Subcutaneous abdominal adipose tissue (tissue), 5 donors: Measurements from ENCODE around the gene ZNF618.

ENCODE experiments used
- H3K27ac ChIP-seq: one replicate; pipeline ENCODE4 v1.7.0; 2013; ENCODE audit warnings: low read depth, mild to moderate bottlenecking, inconsistent platforms, low read length, moderate library complexity
- H3K27me3 ChIP-seq, 5 donors: one replicate each; pipeline ENCODE4 v1.7.0; 2013; ENCODE audit warnings: low read length in 5 of 5, inconsistent platforms in 1 of 5; ENCODE audit not compliant: control insufficient read depth in 5 of 5, insufficient read depth in 4 of 5
- H3K36me3 ChIP-seq, 5 donors: one replicate each; pipeline ENCODE4 v1.7.0; 2013; ENCODE audit warnings: low read length in 5 of 5; ENCODE audit not compliant: control insufficient read depth in 5 of 5, insufficient read depth in 5 of 5
- H3K4me1 ChIP-seq, 5 donors: one replicate each; pipeline ENCODE4 v1.7.0; 2013; ENCODE audit warnings: low read length in 5 of 5, mild to moderate bottlenecking in 3 of 5, moderate library complexity in 1 of 5; ENCODE audit not compliant: control insufficient read depth in 5 of 5, insufficient read depth in 5 of 5
- H3K4me3 ChIP-seq, 5 donors: one replicate each; pipeline ENCODE4 v1.7.0; 2013; ENCODE audit warnings: low read length in 5 of 5, low read depth in 1 of 5
- H3K9ac ChIP-seq, 5 donors: one replicate each; pipeline ENCODE4 v1.7.0; 2013; ENCODE audit warnings: low read length in 5 of 5, mild to moderate bottlenecking in 4 of 5, moderate library complexity in 3 of 5
- H3K9me3 ChIP-seq, 5 donors: one replicate each; pipeline ENCODE4 v1.7.0; 2013; ENCODE audit warnings: low read length in 5 of 5; ENCODE audit not compliant: control insufficient read depth in 5 of 5
- donor health status: healthy.
- donor health status: healthy.
- donor health status: healthy.
- donor health status: healthy.
- donor health status: healthy.

ZNF618 gene

GRCh38 chr9:113892861-113893491 lies 16.9 kb downstream of the ZNF618 start:
- Histone ChIP-seq H3K4me1 (peaks cover 0 to 9% (median 9%) of the 10 kb centered on the region in 5 donors), H3K4me3 (no peak overlapping the region), H3K9me3 (peaks cover 0 to 6% (median 0%) of the 10 kb centered on the region in 5 donors), H3K27me3 (no peaks in the 10 kb centered on the region), H3K36me3 (peaks cover 0 to 6% (median 0%) of the 10 kb centered on the region in 5 donors), H3K27ac (no peak overlapping the region), H3K9ac (no peak overlapping the region)

GRCh38 chr9:113894166-113894565 lies 18.1 kb downstream of the ZNF618 start:
- H3K27me3 ChIP-seq, result no peaks in the 10 kb centered on the region
- H3K9ac ChIP-seq, result no peak overlapping the region
- no peak overlapping the region for H3K27ac ChIP-seq
- H3K36me3 ChIP-seq, result peaks cover 0 to 6% (median 0%) of the 10 kb centered on the region in 5 donors
- H3K4me1 ChIP-seq, result no peaks in the 10 kb centered on the region
- H3K9me3 ChIP-seq, result peaks cover 0 to 6% (median 0%) of the 10 kb centered on the region in 5 donors
- no peak overlapping the region for H3K4me3 ChIP-seq

GRCh38 chr9:113895526-113895925 lies 19.4 kb downstream of the ZNF618 start:
- Histone ChIP-seq H3K4me1 (no peaks in the 10 kb centered on the region), H3K27ac (no peak overlapping the region), H3K9ac (no peak overlapping the region), H3K9me3 (peaks cover 0 to 2% (median 0%) of the 10 kb centered on the region in 5 donors), H3K27me3 (no peaks in the 10 kb centered on the region), H3K4me3 (no peak overlapping the region), H3K36me3 (peaks cover 0 to 2% (median 0%) of the 10 kb centered on the region in 5 donors)

- no peaks in the 10 kb centered on the region for H3K9me3 ChIP-seq
- H3K4me1 ChIP-seq, result peaks cover 0 to 4% (median 0%) of the 10 kb centered on the region in 5 donors
- no peaks in the 10 kb centered on the region for H3K27me3 ChIP-seq
- H3K4me3 ChIP-seq, result no peak overlapping the region
- no peak overlapping the region for H3K27ac ChIP-seq
- peaks cover 0 to 3% (median 0%) of the 10 kb centered on the region in 5 donors for H3K36me3 ChIP-seq
- no peak overlapping the region for H3K9ac ChIP-seq
Measured at GRCh38 chr9:113896713-113897112, 20.6 kb downstream of the ZNF618 start.

GRCh38 chr9:113898151-113898550 lies 22.0 kb downstream of the ZNF618 start:
- Histone ChIP-seq H3K9me3 (no peaks in the 10 kb centered on the region), H3K36me3 (peaks cover 0 to 3% (median 0%) of the 10 kb centered on the region in 5 donors), H3K9ac (no peak overlapping the region), H3K4me1 (peaks cover 0 to 4% (median 0%) of the 10 kb centered on the region in 5 donors), H3K27me3 (no peaks in the 10 kb centered on the region), H3K27ac (no peak overlapping the region), H3K4me3 (no peak overlapping the region)

- Histone ChIP-seq H3K36me3 (peaks cover 0 to 3% (median 0%) of the 10 kb centered on the region in 5 donors), H3K4me1 (peaks cover 0 to 4% (median 0%) of the 10 kb centered on the region in 5 donors), H3K9ac (no peak overlapping the region), H3K4me3 (no peak overlapping the region), H3K27me3 (no peaks in the 10 kb centered on the region), H3K9me3 (peaks cover 0 to 4% (median 3%) of the 10 kb centered on the region in 5 donors), H3K27ac (no peak overlapping the region)
Measured at GRCh38 chr9:113898596-113898995, 22.5 kb downstream of the ZNF618 start.

- Histone ChIP-seq H3K9me3 (peaks cover 0 to 7% (median 3%) of the 10 kb centered on the region in 5 donors), H3K4me1 (peaks cover 0 to 4% (median 0%) of the 10 kb centered on the region in 5 donors), H3K4me3 (no peak overlapping the region), H3K27ac (no peak overlapping the region), H3K36me3 (peaks cover 0 to 3% (median 0%) of the 10 kb centered on the region in 5 donors), H3K27me3 (no peaks in the 10 kb centered on the region), H3K9ac (no peak overlapping the region)
Measured at GRCh38 chr9:113899205-113899604, 23.1 kb downstream of the ZNF618 start.

GRCh38 chr9:113901221-113901688 lies 25.1 kb downstream of the ZNF618 start:
- Histone ChIP-seq H3K4me3 (no peak overlapping the region), H3K27ac (no peak overlapping the region), H3K9me3 (peaks cover 0 to 7% (median 3%) of the 10 kb centered on the region in 5 donors), H3K27me3 (no peaks in the 10 kb centered on the region), H3K9ac (no peak overlapping the region), H3K36me3 (peaks cover 0 to 3% (median 0%) of the 10 kb centered on the region in 5 donors), H3K4me1 (peaks cover 0 to 5% (median 2%) of the 10 kb centered on the region in 5 donors)

- Histone ChIP-seq H3K27ac (no peak overlapping the region), H3K4me3 (no peak overlapping the region), H3K9me3 (peaks cover 0 to 7% (median 3%) of the 10 kb centered on the region in 5 donors), H3K4me1 (peaks cover 0 to 16% (median 10%) of the 10 kb centered on the region in 5 donors), H3K9ac (no peak overlapping the region), H3K27me3 (no peaks in the 10 kb centered on the region), H3K36me3 (peaks cover 0 to 3% (median 0%) of the 10 kb centered on the region in 5 donors)
Measured at GRCh38 chr9:113903514-113904077, 27.5 kb downstream of the ZNF618 start.

GRCh38 chr9:113906411-113907110 lies 30.5 kb downstream of the ZNF618 start:
- H3K9ac ChIP-seq, result no peak overlapping the region
- H3K4me1 ChIP-seq, result peaks cover 0 to 13% (median 10%) of the 10 kb centered on the region in 5 donors
- H3K27me3 ChIP-seq, result no peaks in the 10 kb centered on the region
- H3K36me3 ChIP-seq, result peaks cover 0 to 3% (median 0%) of the 10 kb centered on the region in 5 donors
- peaks cover 0 to 7% (median 3%) of the 10 kb centered on the region in 5 donors for H3K9me3 ChIP-seq
- no peak overlapping the region for H3K27ac ChIP-seq
- no peak overlapping the region for H3K4me3 ChIP-seq
